ENCODE results near the gene RPS27A.
"Not testable (repeated sequence)": the region's sequence is repeated elsewhere in the genome, so short reads cannot be mapped to it uniquely, and the experiment has no call there.

RPS27A gene

GRCh38 chr2:55239656-55240222 lies 7.3 kb downstream of the RPS27A start:
- DNase-seq (ENCODE audit: low spot score), result no peak

DNA sequence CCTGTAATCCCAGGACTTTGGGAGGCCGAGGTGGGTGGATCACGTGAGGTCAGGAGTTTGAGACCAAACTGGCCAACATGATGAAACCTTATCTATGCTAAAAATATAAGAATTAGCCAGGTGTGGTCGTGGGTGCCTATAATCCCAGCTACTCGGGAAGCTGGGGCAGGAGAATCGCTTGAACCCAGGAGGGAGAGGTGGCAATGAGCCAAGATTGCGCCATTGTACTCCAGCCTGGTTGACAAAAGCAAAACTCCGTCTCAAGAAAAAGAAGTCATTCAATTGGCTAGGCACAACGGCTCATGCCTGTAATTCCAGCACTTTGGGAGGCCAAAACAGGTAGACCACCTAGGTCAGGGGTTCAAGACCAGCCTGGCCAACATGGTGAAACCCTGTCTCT lies 9.1 kb downstream of the RPS27A start:
- not testable (repeated sequence) for DNase-seq (ENCODE audit: low spot score)

DNA sequence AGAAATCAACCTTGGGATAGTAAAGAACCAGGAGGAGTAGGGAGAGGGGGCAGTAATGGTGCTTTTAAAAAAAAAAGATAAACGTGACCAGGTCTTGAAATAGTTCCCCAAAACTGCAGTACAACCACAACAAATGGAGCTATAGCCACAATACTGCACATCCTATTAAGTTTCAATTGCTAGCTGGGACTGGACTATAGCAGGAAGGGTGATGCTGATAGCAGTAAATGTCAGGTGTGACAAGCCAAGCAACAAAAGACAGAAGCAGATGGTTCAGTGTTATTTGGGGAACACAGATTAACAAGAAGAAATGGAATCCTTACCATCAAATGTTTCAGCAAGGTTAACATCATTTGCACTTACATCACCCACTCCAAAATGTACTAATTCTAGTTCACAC lies 10.1 kb downstream of the RPS27A start:
- no peak for DNase-seq (ENCODE audit: low spot score)

DNA sequence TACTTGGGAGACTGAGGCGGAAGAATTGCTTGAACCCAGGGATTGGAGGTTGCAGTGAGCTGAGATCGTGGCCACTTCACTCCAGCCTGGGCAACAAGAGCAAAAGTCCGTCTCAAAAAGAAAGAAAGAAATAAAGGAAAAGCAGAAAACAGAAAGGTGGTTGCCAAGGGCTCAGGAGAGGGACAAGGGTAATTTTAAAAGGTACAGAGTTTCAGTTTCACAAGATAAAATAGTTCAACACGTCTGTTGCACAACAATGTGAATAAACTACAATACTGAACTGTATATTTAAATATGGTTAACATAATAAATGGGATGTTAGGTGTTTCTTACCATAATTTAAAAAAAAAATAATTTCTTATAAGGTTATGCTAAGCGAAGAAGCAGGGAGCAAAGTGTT lies 12.9 kb downstream of the RPS27A start:
- DNase-seq (ENCODE audit: low spot score), result no peak

GRCh38 chr2:55247025-55247424 lies 14.5 kb downstream of the RPS27A start:
- DNase-seq (ENCODE audit: low spot score), result no peak

GRCh38 chr2:55252832-55253231 lies 20.3 kb downstream of the RPS27A start:
- no peak for DNase-seq (ENCODE audit: low spot score)

DNA sequence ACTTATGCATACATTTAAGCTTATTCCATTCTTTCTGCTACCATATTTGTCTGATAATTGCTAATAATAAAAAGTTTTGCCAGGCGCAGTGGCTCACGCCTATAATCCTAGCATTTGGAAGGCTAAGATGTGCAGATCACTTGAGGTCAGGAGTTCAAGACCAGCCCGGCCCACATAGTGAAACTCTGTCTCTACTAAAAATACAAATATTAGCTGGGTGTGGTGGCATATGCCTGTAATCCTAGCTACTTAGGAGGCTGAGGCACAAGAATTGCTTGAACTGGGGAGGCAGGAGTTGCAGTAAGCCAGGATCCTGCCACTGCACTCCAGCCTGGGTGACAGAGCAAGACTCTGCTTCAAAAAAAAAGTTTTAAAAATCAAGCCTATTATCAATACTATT lies 27.1 kb downstream of the RPS27A start:
- DNase-seq (ENCODE audit: low spot score), result not testable (repeated sequence)

DNA sequence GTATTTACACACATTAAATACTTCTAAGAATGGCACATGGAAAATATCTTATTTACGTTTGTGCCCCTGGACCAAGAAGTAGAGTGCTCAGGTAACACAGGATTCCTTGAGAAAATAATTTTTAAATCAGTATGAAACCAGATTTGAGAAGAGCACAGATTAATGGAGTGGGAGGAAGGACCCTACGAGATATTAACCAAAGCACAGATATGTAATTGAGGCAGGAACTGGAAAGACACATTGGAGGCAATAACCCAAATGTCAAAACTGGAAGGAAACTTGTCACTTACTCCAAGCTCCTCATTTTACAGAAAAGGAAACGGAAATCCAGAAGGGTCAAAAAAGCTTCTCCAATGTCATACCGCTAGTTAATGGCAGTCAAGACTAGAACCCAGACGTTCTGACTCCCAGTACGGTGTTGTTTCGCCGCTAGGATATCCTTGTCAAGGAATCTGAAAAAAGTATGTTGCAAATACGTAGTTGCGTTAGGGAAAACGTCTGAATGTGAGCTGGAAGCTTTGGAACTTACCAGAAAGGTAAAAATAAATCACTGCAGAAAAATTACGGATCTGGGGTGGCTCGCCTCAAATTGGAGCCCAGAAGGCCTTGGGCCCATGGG lies 35.9 kb downstream of the RPS27A start:
- DNase-seq (ENCODE audit: low spot score), result no peak

DNA sequence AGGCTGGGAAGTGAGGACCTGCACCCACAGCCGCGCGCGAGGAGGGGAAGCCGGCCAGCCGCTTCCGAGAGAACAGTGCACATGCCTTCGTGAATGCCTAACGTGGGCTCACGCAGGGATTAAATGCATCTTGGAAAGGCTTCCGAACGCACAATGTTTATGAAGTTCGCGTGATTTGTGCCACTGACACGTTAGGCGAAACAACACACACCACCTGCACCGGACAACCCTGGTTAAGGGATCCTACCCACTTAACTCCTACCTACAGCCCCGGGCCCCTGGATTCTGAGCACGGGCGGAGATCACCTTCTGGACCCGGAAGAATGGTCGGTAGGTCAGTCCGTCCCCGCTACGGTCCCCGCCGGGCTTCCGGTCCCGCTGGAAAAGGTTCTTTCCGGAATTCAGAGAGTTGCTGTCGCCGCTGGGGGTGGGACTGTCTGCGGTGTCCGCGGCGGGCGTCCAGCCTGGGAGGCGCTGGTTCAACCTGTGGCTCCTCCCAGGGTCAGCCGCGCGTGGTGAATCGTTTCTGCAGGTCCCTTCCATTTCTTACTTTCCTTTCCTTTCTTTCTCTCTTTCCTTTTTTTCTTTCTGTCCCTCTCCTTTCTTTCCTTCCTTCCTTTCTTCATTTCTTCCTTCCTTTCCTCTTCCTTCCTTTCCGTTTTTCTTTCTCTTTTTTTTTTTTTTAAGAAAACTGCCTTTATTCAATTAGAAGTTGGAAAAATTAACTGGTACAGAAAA lies 36.6 kb downstream of the RPS27A start, which contains the start of gene MTIF2:
Gene MTIF2 (minus strand): TSS at position 325 of the 738 bp plus-strand sequence. CDS start 5,373 bp downstream, outside the sequence.
- peak; percentile 94 for DNase-seq (ENCODE audit: low spot score)

- no peak for DNase-seq (ENCODE audit: low spot score)
These were observed 37.1 kb downstream of the RPS27A start for GRCh38 chr2:55269645-55269990.

GRCh38 chr2:55274346-55274745 lies 41.9 kb downstream of the RPS27A start:
- not testable (repeated sequence) for DNase-seq (ENCODE audit: low spot score)

GRCh38 chr2:55277310-55277709 lies 44.8 kb downstream of the RPS27A start:
- no peak for DNase-seq (ENCODE audit: low spot score)

- DNase-seq (ENCODE audit: low spot score), result not testable (repeated sequence)
These were observed 46.8 kb downstream of the RPS27A start for GRCh38 chr2:55279214-55279835.

DNA sequence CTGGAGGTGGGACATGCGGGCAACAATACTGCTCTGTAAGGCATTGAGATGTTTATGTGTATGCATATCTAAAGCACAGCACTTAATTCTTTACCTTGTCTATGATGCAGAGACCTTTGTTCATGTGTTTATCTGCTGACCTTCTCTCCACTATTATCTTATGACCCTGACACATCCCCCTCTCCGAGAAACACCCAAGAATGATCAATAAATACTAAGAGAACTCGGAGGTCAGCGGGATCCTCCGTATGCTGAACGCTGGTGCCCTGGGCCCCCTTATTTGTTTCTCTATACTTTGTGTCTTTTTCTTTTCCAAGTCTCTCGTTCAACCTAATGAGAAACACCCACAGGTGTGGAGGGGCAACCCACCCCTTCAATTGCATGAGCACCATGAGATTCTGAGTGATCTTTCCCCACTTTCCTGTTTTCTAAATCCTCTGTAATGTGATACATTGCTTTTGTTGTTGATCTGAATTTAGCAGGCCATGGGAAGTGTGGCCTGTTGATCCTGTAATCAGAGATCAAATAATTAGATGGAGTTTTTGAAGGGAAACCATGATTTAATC lies 47.5 kb downstream of the RPS27A start:
- not testable (repeated sequence) for DNase-seq (ENCODE audit: low spot score)

- not testable (repeated sequence) for DNase-seq (ENCODE audit: low spot score)
These were observed 48.5 kb downstream of the RPS27A start for GRCh38 chr2:55280851-55281546.

GRCh38 chr2:55282110-55282917 lies 49.8 kb downstream of the RPS27A start:
- peak; percentile 77 for DNase-seq (ENCODE audit: low spot score)

GRCh38 chr2:55283083-55283482 lies 50.6 kb downstream of the RPS27A start:
- DNase-seq (ENCODE audit: low spot score), result no peak
